Heart right ventricle (tissue), 16 donors: ENCODE data around the gene ANTXR1. TPM values are rescaled to one million over a fixed set of nuclear protein-coding genes. Genes with fewer than 3 reads are reported as not detected.
"Not testable (repeated sequence)": the region's sequence is repeated elsewhere in the genome, so short reads cannot be mapped to it uniquely, and the experiment has no call there.

Source experiments
- ATAC-seq, 8 donors: fragments of 200-7000 bp; cut with Tn5 transposase; one replicate each; pipeline ENCODE4 v1.9.1; 2020; ENCODE audit warnings: mild to moderate bottlenecking in 8 of 8, moderate library complexity in 8 of 8, moderate number of reproducible peaks in 1 of 8
- DNase-seq, 2 donors: peaks; one replicate each; pipeline ENCODE4 v3.0.0-alpha.2; 2020
- H3K27ac ChIP-seq, 10 donors: fragments of 200-600 bp; sonication (generic) in 2 of 10; one replicate each; pipeline versions ENCODE4 v1.5.0 to v1.8.0; 2020 to 2022; ENCODE audit warnings: mild to moderate bottlenecking in 3 of 10
- H3K27me3 ChIP-seq, 7 donors: fragments of 200-600 bp; one replicate each; pipeline ENCODE4 v1.8.0; 2021 to 2022; ENCODE audit warnings: mild to moderate bottlenecking in 2 of 7
- H3K36me3 ChIP-seq, 9 donors: fragments of 200-600 bp; sonication (generic) in 1 of 9; one replicate each; pipeline versions ENCODE4 v1.5.0 to v1.8.0; 2020 to 2022; ENCODE audit warnings: mild to moderate bottlenecking in 2 of 9
- H3K4me1 ChIP-seq, 9 donors: fragments of 200-600 bp; sonication (generic) in 1 of 9; one replicate each; pipeline versions ENCODE4 v1.5.0 to v1.8.0; 2020 to 2022; ENCODE audit warnings: mild to moderate bottlenecking in 4 of 9
- H3K4me3 ChIP-seq, 10 donors: fragments of 200-600 bp; sonication (generic) in 2 of 10; one replicate each; pipeline versions ENCODE4 v1.5.0 to v1.8.0; 2020 to 2022; ENCODE audit warnings: mild to moderate bottlenecking in 7 of 10, moderate library complexity in 2 of 10
- H3K9me3 ChIP-seq, 11 donors: fragments of 200-600 bp in 10 of 11; sonication (generic) in 2 of 11; one replicate each; pipeline versions ENCODE4 v1.5.0 to v1.8.0; 2013 to 2022; ENCODE audit warnings: mild to moderate bottlenecking in 2 of 11, control low read depth in 1 of 11, moderate library complexity in 1 of 11
- CTCF ChIP-seq, 9 donors: fragments of 200-600 bp; sonication (generic) in 2 of 9; IDR thresholded peaks; one replicate each; pipeline versions ENCODE4 v1.5.0 to v1.8.0; 2021 to 2022; ENCODE audit warnings: antibody characterized with exemption in 9 of 9, mild to moderate bottlenecking in 5 of 9, moderate library complexity in 1 of 9
- WGBS, 2 donors: extraction: QIAGEN DNeasy Blood & Tissue Kit; methylation state at CpG; one replicate each; pipeline ENCODE4 v1.1.7; 2013; ENCODE audit warnings: inconsistent platforms in 1 of 2; 5-methylcytosine and 5-hydroxymethylcytosine counted together
- intact Hi-C, 10 donors: fragments of 100-400 bp; cut with DNase I; formaldehyde crosslinking; loops; one replicate each; pipeline versions ENCODE4 v1.11.1 to v1.14.2; 2022
- polyA plus RNA-seq, 2 donors: library from polyadenylated mRNA; stranded (reverse); fragments of 200-250 nt; gene quantifications; one replicate each; pipeline ENCODE4 v1.2.3, GENCODE V29; 2013
- total RNA-seq, 10 donors: library from RNA; stranded (reverse); fragmentation: NEBNext Ultra II Directional in 3 of 10; extraction: Animal tissue kit (Norgen Biotek cat#: 25700) in 3 of 10; gene quantifications; one replicate each; pipeline versions ENCODE4 v1.2.1 to v1.2.4, GENCODE V29; 2021 to 2023
- donor health status: Arrhythmogenic right ventricular cardiomyopathy.
- donor health status: ischemic (EF 13 %, LVEDD 7.1; RV severe dilation, severe dysfunction).
- donor health status: healthy with polysubstance abuse.
- donor health status: DM: no; HTN: yes; CAD: no.
- donor health status: DM: no; HTN: no; CAD: no.
- donor health status: ischemic (EF 25% LVEDD 6.9; RV normal size, moderate dysfunction).
- donor health status: ischemic (EF 25% LVEDD 5.7; RV mildly dilated, moderate dysfunction).
- donor health status: healthy.
- donor health status: DM: yes; HTN: yes; CAD: no.
- donor health status: Ischemic cardiomyopathy.
- donor health status: ischemic (EF 35%, LVEDD 5.7; RV mildly dilated, moderate dysfunction).
- donor health status: nonischemic (EF 11% LVEDD 7.7; RV severe dilation, severe dysfunction).
- donor health status: DM: yes; HTN: yes; CAD: no.
- donor health status: PGD.
- donor health status: ischemic (EF 29% LVEDD 5.4; RV normal size, mild dysfunction).
- donor health status: nonischemic (EF 23%, LVEDD 6.1; RV moderate dilation, normal function).

Gene ANTXR1
- total and polyA plus RNA-seq, 12 donors = 8.9 to 33.1 (median 24.1) TPM

DNA sequence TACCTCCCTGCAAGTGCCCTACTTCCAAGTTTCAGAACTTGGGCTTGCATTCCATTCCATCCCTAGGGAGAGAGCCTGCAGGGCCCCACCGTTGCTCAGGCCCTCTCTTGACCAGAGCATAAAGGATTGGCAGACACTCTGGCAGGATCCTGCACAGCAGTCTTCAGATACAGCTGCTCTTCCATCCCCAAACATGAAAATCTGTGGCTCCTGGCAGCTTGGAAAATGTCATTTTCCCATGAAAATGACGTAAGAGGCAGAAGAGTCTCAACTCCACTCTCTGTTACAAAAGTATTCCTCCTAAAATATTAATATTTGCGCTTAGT lies 211.5 kb downstream of the ANTXR1 start:
- peaks cover 6 to 36% (median 25%) of the 10 kb centered on the region in 9 donors for H3K4me1 ChIP-seq
- intact Hi-C loops = no loop called here
- ATAC-seq = peak in 1 of 8 donors; percentile 58
- TF ChIP-seq CTCF (IDR thresholded peaks at IDR 0.05) = no peak
- H3K9me3 ChIP-seq = no peaks in the 10 kb centered on the region
- peak overlapping the region in 2 of 10 donors; percentile 15 to 26 for H3K27ac ChIP-seq
- no peaks in the 10 kb centered on the region for H3K36me3 ChIP-seq
- 44 to 53% methylated on average over 3 of the region's 3 CpGs for WGBS, 2 donors
- no peak overlapping the region for H3K4me3 ChIP-seq
- no peaks in the 10 kb centered on the region for H3K27me3 ChIP-seq
- no peak for DNase-seq

GRCh38 chr2:69225933-69226332 lies 213.0 kb downstream of the ANTXR1 start:
- TF ChIP-seq CTCF (IDR thresholded peaks at IDR 0.05) = no peak
- no peaks in the 10 kb centered on the region for H3K36me3 ChIP-seq
- 86 to 91% methylated on average over 2 of the region's 2 CpGs for WGBS, 2 donors
- H3K27me3 ChIP-seq = no peaks in the 10 kb centered on the region
- H3K4me3 ChIP-seq = no peak overlapping the region
- peaks cover 6 to 36% (median 25%) of the 10 kb centered on the region in 9 donors for H3K4me1 ChIP-seq
- peak overlapping the region in 1 of 10 donors; percentile 20 for H3K27ac ChIP-seq
- H3K9me3 ChIP-seq = peaks cover 0 to 4% (median 0%) of the 10 kb centered on the region in 11 donors
- DNase-seq (no peak), ATAC-seq (no peak)
- intact Hi-C loops = no loop called here

GRCh38 chr2:69226903-69227302 lies 213.9 kb downstream of the ANTXR1 start:
- TF ChIP-seq CTCF (IDR thresholded peaks at IDR 0.05) = no peak
- DNase-seq = no peak
- intact Hi-C loops = no loop called here
- Histone ChIP-seq H3K27me3 (no peaks in the 10 kb centered on the region), H3K36me3 (no peaks in the 10 kb centered on the region), H3K4me1 (peaks cover 6 to 32% (median 21%) of the 10 kb centered on the region in 9 donors), H3K27ac (peak overlapping the region in 1 of 10 donors; percentile 20), H3K9me3 (peaks cover 0 to 6% (median 0%) of the 10 kb centered on the region in 11 donors), H3K4me3 (no peak overlapping the region)
- no peak for ATAC-seq
- 95 to 97% methylated on average over 3 of the region's 3 CpGs for WGBS, 2 donors

DNA sequence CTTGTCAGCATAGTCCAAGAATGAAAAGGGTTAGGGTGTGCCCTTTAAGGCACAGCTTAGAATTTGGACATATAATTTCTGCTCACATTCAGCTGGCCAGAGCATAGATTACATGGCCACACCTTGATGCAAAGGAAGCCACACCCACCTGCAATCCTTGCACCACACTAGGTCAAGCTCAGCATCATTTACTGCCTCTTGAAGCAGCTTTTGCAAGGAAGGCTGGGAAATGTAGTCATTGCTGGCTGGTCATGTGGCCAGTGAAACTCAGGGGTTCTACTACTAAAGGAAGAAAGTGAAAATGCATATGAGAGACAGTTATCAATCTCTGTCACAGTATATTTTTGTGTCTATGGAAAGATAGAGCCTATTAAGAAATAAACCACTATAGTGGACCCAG lies 214.7 kb downstream of the ANTXR1 start:
- no peak for DNase-seq
- no peak for ATAC-seq
- H3K27me3 ChIP-seq = no peaks in the 10 kb centered on the region
- intact Hi-C loops = no loop called here
- no peaks in the 10 kb centered on the region for H3K36me3 ChIP-seq
- no peak for TF ChIP-seq CTCF (IDR thresholded peaks at IDR 0.05)
- H3K9me3 ChIP-seq = peaks cover 0 to 6% (median 0%) of the 10 kb centered on the region in 11 donors
- no peak overlapping the region for H3K27ac ChIP-seq
- no peak overlapping the region for H3K4me3 ChIP-seq
- H3K4me1 ChIP-seq = peaks cover 6 to 29% (median 16%) of the 10 kb centered on the region in 9 donors

DNA sequence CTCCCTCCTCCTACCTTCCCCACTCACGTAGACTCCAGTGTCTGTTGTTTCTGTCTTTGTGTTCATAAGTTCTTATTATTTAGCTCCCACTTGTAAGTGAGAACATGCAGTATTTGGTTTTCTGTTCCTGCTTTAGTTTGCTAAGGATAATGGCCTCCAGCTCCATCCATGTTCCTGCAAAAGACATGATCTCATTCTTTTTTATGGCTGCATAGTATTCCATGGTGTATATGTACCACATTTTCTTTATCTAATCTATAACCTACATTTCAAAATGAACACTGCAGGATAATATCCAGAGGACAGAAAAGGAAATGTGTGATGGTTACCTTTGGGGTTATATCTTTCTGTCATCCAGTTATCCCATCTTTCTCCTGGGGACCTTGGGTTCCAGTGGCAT lies 218.0 kb downstream of the ANTXR1 start:
- 98 to 100% methylated on average over 1 of the region's 1 CpG for WGBS, 2 donors
- H3K27ac ChIP-seq, intact Hi-C loops, H3K36me3 ChIP-seq, ATAC-seq, H3K4me3 ChIP-seq, DNase-seq, H3K27me3 ChIP-seq, H3K4me1 ChIP-seq, H3K9me3 ChIP-seq: not testable (repeated sequence)
